A673 (cell line): ENCODE results near the gene NYNRIN. TPM values are rescaled to one million over a fixed set of nuclear protein-coding genes. Genes with fewer than 3 reads are reported as not detected.
"Not testable (repeated sequence)": the region's sequence is repeated elsewhere in the genome, so short reads cannot be mapped to it uniquely, and the experiment has no call there.

Experiments used
- BruUV-seq: library from RNA; stranded (reverse); fragments of 400-500 nt; replicated peaks from 2 replicates; lab custom pipeline; 2021; lab: Mats Ljungman, UMichigan
- CTCF ChIA-PET: fragments of 300-600 bp; sonication (Branson Sonifier 250); formaldehyde crosslinking; loops from one replicate; lab custom pipeline; 2022; ENCODE audit warnings: antibody characterized with exemption; lab: Charles Lee
- POLR2A ChIA-PET: fragments of 300-600 bp; sonication (Branson Sonifier 250); formaldehyde crosslinking; loops from one replicate; lab custom pipeline; 2022; ENCODE audit warnings: antibody characterized with exemption; ENCODE audit not compliant: low non-redundant PET; lab: Charles Lee
- DNase-seq: peaks from one replicate; pipeline ENCODE4 v3.0.0-alpha.2; 2015; ENCODE audit warnings: low spot score
- H3K27ac ChIP-seq: fragments of 200-600 bp; sonication (generic); 2 replicates; pipeline ENCODE4 v1.5.1; 2016; ENCODE audit warnings: mixed run types, low read depth, mild to moderate bottlenecking, mixed read lengths, antibody characterized with exemption, low read length; ENCODE audit not compliant: poor library complexity, severe bottlenecking
- H3K27me3 ChIP-seq: fragments of 200-600 bp; sonication (generic); replicated peaks from 2 replicates; pipeline ENCODE4 v1.6.1; 2017; ENCODE audit warnings: mixed run types, low read depth, mild to moderate bottlenecking, mixed read lengths, antibody characterized with exemption, low read length; ENCODE audit not compliant: insufficient read depth, poor library complexity
- H3K36me3 ChIP-seq: fragments of 200-600 bp; sonication (generic); 2 replicates; pipeline ENCODE4 v1.6.1; 2016; ENCODE audit warnings: mixed run types, mild to moderate bottlenecking, mixed read lengths, antibody characterized with exemption, low read length; ENCODE audit not compliant: insufficient read depth, poor library complexity, severe bottlenecking
- H3K4me1 ChIP-seq: fragments of 200-600 bp; sonication (generic); 2 replicates; pipeline ENCODE4 v1.6.1; 2017; ENCODE audit warnings: mixed run types, mild to moderate bottlenecking, mixed read lengths, antibody characterized with exemption, low read length; ENCODE audit not compliant: insufficient read depth, poor library complexity, severe bottlenecking
- H3K4me3 ChIP-seq: fragments of 200-600 bp; sonication (generic); 2 replicates; pipeline ENCODE4 v1.5.1; 2016; ENCODE audit warnings: low read depth, mixed run types, mild to moderate bottlenecking, mixed read lengths, low read length; ENCODE audit not compliant: poor library complexity, severe bottlenecking
- H3K9me3 ChIP-seq: fragments of 200-600 bp; sonication (generic); 2 replicates; pipeline ENCODE4 v1.6.1; 2016; ENCODE audit warnings: mixed run types, low read depth, mild to moderate bottlenecking, mixed read lengths, antibody characterized with exemption, low read length; ENCODE audit not compliant: poor library complexity, severe bottlenecking
- EZH2 ChIP-seq: fragments of 200-600 bp; sonication (generic); IDR thresholded peaks from 2 replicates; pipeline ENCODE4 v1.6.1; 2017; ENCODE audit warnings: borderline replicate concordance, low read depth, mild to moderate bottlenecking, mixed read lengths, antibody characterized with exemption, low read length; ENCODE audit not compliant: poor library complexity, severe bottlenecking
- intact Hi-C: fragments of 100-400 bp; cut with micrococcal nuclease; formaldehyde crosslinking; loops from one replicate; pipeline ENCODE4 v1.10.0; 2022; ENCODE audit not compliant: unreplicated experiment
- total RNA-seq: library from RNA; stranded (reverse); gene quantifications from 2 replicates; pipeline ENCODE4 v1.2.3, GENCODE V29; 2021
- TF ChIP-seq, protein P1 (sequence below): fragments of 300-800, 200-600 bp; sonication (generic); conservative IDR thresholded peaks from 2 replicates; pipeline ENCODE4 v1.5.1; 2017; ENCODE audit warnings: low read depth, mild to moderate bottlenecking, antibody characterized with exemption, low read length, moderate library complexity, mixed read lengths

The NYNRIN gene
- total RNA-seq, 1 experiment from 2014 or later, result 8.6 TPM

DNA sequence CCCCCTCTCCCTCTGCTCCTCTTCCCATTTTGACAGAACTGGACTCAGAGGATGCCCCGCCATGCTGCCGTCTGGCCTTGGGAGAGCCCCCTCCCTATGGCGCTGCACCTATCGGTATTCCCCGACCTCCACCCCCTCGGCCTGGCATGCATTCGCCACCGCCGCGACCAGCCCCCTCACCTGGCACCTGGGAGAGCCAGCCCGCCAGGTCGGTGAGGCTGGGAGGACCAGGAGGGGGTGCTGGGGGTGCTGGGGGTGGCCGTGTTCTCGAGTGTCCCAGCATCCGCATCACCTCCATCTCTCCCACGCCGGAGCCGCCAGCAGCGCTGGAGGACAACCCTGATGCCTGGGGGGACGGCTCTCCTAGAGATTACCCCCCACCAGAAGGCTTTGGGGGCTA, 29.3 kb upstream of the NYNRIN start:
- Histone ChIP-seq H3K27ac (no peak overlapping the region), H3K4me3 (peak overlapping the region; percentile 95), H3K9me3 (no peaks in the 10 kb centered on the region), H3K27me3 (no peaks in the 10 kb centered on the region), H3K4me1 (peaks cover 12% of the 10 kb centered on the region), H3K36me3 (peaks cover 13% of the 10 kb centered on the region)
- intact Hi-C loops, result loop anchor here (5.0 kb wide), 1 partner anchor 43 kb away; no protein-coding TSS in a partner anchor
- TF ChIP-seq EZH2, result no peak
- TF ChIP-seq, protein P1, sequence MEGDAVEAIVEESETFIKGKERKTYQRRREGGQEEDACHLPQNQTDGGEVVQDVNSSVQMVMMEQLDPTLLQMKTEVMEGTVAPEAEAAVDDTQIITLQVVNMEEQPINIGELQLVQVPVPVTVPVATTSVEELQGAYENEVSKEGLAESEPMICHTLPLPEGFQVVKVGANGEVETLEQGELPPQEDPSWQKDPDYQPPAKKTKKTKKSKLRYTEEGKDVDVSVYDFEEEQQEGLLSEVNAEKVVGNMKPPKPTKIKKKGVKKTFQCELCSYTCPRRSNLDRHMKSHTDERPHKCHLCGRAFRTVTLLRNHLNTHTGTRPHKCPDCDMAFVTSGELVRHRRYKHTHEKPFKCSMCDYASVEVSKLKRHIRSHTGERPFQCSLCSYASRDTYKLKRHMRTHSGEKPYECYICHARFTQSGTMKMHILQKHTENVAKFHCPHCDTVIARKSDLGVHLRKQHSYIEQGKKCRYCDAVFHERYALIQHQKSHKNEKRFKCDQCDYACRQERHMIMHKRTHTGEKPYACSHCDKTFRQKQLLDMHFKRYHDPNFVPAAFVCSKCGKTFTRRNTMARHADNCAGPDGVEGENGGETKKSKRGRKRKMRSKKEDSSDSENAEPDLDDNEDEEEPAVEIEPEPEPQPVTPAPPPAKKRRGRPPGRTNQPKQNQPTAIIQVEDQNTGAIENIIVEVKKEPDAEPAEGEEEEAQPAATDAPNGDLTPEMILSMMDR, result no peak
- BruUV-seq, result no TSS peak
- no peak for DNase-seq
- ChIA-PET CTCF (no interaction called here), POLR2A (no interaction called here)

DNA sequence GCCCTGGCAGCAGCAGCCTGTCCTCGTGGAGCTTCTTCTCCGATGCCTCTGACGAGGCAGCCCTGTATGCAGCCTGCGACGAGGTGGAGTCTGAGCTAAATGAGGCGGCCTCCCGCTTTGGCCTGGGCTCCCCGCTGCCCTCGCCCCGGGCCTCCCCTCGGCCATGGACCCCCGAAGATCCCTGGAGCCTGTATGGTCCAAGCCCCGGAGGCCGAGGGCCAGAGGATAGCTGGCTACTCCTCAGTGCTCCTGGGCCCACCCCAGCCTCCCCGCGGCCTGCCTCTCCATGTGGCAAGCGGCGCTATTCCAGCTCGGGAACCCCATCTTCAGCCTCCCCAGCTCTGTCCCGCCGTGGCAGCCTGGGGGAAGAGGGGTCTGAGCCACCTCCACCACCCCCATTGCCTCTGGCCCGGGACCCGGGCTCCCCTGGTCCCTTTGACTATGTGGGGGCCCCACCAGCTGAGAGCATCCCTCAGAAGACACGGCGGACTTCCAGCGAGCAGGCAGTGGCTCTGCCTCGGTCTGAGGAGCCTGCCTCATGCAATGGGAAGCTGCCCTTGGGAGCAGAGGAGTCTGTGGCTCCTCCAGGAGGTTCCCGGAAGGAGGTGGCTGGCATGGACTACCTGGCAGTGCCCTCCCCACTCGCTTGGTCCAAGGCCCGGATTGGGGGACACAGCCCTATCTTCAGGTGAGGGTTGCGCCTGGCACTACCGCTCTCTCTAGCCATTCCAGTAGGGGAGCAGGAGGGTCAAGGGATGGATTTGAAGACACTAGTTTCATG, 28.7 kb upstream of the NYNRIN start:
- CTCF ChIA-PET, result no interaction called here

DNA sequence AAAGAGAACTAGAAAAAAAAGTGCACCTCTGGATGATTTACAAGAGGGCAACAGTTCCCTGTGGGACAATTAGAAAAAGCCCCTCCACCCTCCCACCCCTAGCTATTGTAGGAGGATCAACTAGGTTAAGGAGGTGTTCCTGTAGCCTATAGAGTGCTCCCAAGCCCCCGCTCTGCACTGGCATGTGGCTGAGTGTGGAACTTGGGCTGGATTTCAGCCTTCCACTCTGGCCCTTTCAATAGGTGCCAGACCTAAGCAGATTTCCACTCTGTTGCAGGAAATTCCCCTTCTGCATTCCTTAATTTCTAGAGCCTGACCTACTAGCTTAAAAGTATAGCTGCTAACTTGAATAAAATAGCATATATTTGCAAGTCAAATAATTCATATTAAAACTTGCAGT, 28.1 kb upstream of the NYNRIN start:
- ChIA-PET POLR2A (interaction anchor here (0.6 kb wide), 1 partner anchor 223 kb away, joined by 3 read pairs; the partner anchor contains the start of gene RNF31), CTCF (interaction anchor here (0.7 kb wide), 1 partner anchor 61 kb away, joined by 4 read pairs; no protein-coding TSS in a partner anchor)
- no peak for TF ChIP-seq EZH2
- TF ChIP-seq, protein P1, result no peak
- Histone ChIP-seq H3K27ac (no peak overlapping the region), H3K9me3 (no peaks in the 10 kb centered on the region), H3K4me1 (peaks cover 10% of the 10 kb centered on the region), H3K4me3 (no peak overlapping the region), H3K36me3 (peaks cover 13% of the 10 kb centered on the region), H3K27me3 (no peaks in the 10 kb centered on the region)
- intact Hi-C loops, result no loop called here
- BruUV-seq, result TSS peak; percentile 22
- DNase-seq, result no peak

More for the DNA sequence above, 28.7 kb upstream of the NYNRIN start:
- no peak for DNase-seq
- Histone ChIP-seq H3K4me1 (peaks cover 12% of the 10 kb centered on the region), H3K27ac (no peak overlapping the region), H3K4me3 (no peak overlapping the region), H3K27me3 (no peaks in the 10 kb centered on the region), H3K36me3 (peaks cover 13% of the 10 kb centered on the region), H3K9me3 (no peaks in the 10 kb centered on the region)
- intact Hi-C loops, result loop anchor here (5.0 kb wide), 1 partner anchor 42 kb away; no protein-coding TSS in a partner anchor
- BruUV-seq, result no TSS peak
- TF ChIP-seq EZH2, result no peak
- TF ChIP-seq, protein P1, result no peak
- POLR2A ChIA-PET, result no interaction called here

DNA sequence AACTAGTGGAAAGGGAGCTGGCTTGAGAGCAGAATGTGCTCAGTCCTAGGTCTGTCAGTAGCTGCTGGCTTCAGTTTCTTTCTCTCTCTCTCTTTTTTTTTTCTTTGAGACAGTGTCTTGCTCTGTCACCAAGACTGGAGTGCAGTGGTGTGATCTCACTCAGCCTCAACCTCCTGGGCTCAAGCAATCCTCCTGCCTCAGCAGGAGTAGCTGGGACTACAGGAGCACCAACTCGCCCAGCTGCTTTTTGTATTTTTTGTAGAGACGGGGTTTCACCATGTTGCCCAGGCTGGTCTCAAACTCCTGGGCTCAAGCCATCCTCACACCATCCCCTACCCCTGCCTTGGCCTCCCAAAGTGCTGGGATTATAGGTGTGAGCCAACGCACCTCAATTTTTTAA, 27.2 kb upstream of the NYNRIN start:
- H3K4me3 ChIP-seq, BruUV-seq, H3K27me3 ChIP-seq, CTCF ChIA-PET, H3K27ac ChIP-seq, DNase-seq, intact Hi-C loops, H3K4me1 ChIP-seq, H3K9me3 ChIP-seq: not testable (repeated sequence)
- H3K36me3 ChIP-seq, result peaks cover 13% of the 10 kb centered on the region
- POLR2A ChIA-PET, result interaction anchor here (0.6 kb wide), 1 partner anchor 224 kb away, joined by 3 read pairs; the partner anchor contains the start of gene RNF31
